ENCODE measurements around the gene EID3. TPM values are rescaled to one million over a fixed set of nuclear protein-coding genes. Genes with fewer than 3 reads are reported as not detected.
A peak's percentile ranks its signal among the peaks of the same experiment; 100 is the strongest.

Gene EID3
- total RNA-seq, 1 experiment from 2014 or later: 3.2 TPM

DNA sequence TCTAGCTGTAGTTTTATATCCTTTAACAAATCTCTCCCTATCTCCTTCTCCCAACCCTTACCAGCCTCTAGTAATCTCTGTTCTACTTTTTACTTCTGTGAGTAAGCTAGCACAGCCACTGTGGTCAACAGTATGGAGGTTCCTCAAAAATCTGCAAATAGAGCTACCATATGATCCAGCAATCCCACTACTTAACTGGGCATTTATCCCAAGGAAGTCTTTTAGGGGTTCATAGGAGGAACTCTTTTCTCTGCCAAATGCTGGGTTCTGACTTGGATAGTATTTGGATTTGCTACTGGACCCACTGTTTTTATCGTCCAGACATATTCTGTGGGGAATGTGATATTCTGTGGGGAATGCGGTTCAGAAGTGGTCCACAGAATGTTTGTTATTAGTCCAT, 41.1 kb downstream of the EID3 start (continued):
- TF ChIP-seq, protein P1, sequence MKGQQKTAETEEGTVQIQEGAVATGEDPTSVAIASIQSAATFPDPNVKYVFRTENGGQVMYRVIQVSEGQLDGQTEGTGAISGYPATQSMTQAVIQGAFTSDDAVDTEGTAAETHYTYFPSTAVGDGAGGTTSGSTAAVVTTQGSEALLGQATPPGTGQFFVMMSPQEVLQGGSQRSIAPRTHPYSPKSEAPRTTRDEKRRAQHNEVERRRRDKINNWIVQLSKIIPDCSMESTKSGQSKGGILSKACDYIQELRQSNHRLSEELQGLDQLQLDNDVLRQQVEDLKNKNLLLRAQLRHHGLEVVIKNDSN (CRISPR knock-in tag; IDR thresholded peaks at IDR 0.05): no peak
- TF ChIP-seq ELF4 (CRISPR knock-in tag; IDR thresholded peaks at IDR 0.05; ENCODE audit: low read depth) (no peak), ETV6 (CRISPR knock-in tag; IDR thresholded peaks at IDR 0.05) (no peak), EMX1 (CRISPR knock-in tag; IDR thresholded peaks at IDR 0.05) (no peak), MYBL2 (CRISPR knock-in tag; IDR thresholded peaks at IDR 0.05) (no peak)
- TF ChIP-seq, protein P2, sequence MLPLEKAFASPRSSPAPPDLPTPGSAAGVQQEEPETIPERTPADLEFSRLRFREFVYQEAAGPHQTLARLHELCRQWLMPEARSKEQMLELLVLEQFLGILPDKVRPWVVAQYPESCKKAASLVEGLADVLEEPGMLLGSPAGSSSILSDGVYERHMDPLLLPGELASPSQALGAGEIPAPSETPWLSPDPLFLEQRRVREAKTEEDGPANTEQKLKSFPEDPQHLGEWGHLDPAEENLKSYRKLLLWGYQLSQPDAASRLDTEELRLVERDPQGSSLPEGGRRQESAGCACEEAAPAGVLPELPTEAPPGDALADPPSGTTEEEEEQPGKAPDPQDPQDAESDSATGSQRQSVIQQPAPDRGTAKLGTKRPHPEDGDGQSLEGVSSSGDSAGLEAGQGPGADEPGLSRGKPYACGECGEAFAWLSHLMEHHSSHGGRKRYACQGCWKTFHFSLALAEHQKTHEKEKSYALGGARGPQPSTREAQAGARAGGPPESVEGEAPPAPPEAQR (CRISPR knock-in tag; IDR thresholded peaks at IDR 0.05): no peak

DNA sequence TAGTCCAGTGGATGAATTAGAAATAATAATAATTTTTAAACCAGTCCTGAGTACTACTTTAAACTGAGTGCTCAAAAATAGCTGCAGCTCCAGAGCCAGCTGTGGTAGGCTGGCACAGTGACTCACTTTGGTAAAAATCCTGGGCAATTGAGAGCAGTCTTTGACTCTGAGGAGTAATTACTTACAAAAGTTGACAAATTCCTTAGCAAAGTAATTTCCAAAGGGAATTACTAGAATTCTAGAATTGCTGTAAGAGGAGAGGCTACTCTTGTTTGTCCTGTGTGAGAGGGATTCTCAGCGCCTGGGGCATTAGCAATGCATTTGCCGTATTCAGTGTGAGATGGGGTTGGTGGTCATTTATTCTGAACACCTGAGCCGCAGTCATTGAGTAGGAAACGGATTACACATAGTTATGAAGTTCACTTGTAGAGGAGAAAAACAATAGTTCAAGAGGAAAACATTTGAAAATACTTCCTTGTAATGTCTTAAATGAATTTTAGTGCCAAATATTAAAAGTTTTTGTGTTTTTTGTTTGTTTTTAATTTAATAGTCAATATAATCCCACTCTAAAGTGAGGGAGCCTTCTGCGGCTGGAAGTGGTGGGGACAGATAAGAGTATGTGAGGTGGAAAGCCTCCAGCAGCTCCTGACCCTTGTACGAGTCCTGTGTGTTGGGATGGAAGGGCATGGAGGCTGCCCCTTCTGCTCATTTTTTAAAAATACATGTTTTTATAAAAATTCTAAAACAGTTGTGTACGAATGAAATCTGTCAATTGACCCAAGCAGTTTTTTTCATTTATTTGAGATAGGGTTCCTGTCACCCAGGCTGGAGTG, 41.9 kb downstream of the EID3 start:
- TF ChIP-seq FOXJ3 (CRISPR knock-in tag; IDR thresholded peaks at IDR 0.05; ENCODE audit: borderline replicate concordance) (no peak), CREB1 (CRISPR knock-in tag; IDR thresholded peaks at IDR 0.05) (no peak), NR2C2 (CRISPR knock-in tag; IDR thresholded peaks at IDR 0.05) (no peak), ZNF423 (CRISPR knock-in tag; IDR thresholded peaks at IDR 0.05) (no peak), ZNF219 (CRISPR knock-in tag; IDR thresholded peaks at IDR 0.05; ENCODE audit: borderline replicate concordance) (no peak), TEAD4 (CRISPR knock-in tag; IDR thresholded peaks at IDR 0.05) (no peak)
- TF ChIP-seq, protein P3, sequence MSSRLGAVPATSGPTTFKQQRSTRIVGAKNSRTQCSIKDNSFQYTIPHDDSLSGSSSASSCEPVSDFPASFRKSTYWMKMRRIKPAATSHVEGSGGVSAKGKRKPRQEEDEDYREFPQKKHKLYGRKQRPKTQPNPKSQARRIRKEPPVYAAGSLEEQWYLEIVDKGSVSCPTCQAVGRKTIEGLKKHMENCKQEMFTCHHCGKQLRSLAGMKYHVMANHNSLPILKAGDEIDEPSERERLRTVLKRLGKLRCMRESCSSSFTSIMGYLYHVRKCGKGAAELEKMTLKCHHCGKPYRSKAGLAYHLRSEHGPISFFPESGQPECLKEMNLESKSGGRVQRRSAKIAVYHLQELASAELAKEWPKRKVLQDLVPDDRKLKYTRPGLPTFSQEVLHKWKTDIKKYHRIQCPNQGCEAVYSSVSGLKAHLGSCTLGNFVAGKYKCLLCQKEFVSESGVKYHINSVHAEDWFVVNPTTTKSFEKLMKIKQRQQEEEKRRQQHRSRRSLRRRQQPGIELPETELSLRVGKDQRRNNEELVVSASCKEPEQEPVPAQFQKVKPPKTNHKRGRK (CRISPR knock-in tag; IDR thresholded peaks at IDR 0.05; ENCODE audit: borderline replicate concordance): no peak
- TF ChIP-seq, protein P4, sequence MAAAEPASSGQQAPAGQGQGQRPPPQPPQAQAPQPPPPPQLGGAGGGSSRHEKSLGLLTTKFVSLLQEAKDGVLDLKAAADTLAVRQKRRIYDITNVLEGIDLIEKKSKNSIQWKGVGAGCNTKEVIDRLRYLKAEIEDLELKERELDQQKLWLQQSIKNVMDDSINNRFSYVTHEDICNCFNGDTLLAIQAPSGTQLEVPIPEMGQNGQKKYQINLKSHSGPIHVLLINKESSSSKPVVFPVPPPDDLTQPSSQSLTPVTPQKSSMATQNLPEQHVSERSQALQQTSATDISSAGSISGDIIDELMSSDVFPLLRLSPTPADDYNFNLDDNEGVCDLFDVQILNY (CRISPR knock-in tag; IDR thresholded peaks at IDR 0.05): no peak
- TF ChIP-seq, protein P5, sequence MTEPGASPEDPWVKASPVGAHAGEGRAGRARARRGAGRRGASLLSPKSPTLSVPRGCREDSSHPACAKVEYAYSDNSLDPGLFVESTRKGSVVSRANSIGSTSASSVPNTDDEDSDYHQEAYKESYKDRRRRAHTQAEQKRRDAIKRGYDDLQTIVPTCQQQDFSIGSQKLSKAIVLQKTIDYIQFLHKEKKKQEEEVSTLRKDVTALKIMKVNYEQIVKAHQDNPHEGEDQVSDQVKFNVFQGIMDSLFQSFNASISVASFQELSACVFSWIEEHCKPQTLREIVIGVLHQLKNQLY (CRISPR knock-in tag; IDR thresholded peaks at IDR 0.05): no peak
- TF ChIP-seq, protein P6, sequence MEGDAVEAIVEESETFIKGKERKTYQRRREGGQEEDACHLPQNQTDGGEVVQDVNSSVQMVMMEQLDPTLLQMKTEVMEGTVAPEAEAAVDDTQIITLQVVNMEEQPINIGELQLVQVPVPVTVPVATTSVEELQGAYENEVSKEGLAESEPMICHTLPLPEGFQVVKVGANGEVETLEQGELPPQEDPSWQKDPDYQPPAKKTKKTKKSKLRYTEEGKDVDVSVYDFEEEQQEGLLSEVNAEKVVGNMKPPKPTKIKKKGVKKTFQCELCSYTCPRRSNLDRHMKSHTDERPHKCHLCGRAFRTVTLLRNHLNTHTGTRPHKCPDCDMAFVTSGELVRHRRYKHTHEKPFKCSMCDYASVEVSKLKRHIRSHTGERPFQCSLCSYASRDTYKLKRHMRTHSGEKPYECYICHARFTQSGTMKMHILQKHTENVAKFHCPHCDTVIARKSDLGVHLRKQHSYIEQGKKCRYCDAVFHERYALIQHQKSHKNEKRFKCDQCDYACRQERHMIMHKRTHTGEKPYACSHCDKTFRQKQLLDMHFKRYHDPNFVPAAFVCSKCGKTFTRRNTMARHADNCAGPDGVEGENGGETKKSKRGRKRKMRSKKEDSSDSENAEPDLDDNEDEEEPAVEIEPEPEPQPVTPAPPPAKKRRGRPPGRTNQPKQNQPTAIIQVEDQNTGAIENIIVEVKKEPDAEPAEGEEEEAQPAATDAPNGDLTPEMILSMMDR (IDR thresholded peaks at IDR 0.05): no peak
- TF ChIP-seq, protein P7, sequence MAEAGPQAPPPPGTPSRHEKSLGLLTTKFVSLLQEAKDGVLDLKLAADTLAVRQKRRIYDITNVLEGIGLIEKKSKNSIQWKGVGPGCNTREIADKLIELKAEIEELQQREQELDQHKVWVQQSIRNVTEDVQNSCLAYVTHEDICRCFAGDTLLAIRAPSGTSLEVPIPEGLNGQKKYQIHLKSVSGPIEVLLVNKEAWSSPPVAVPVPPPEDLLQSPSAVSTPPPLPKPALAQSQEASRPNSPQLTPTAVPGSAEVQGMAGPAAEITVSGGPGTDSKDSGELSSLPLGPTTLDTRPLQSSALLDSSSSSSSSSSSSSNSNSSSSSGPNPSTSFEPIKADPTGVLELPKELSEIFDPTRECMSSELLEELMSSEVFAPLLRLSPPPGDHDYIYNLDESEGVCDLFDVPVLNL (CRISPR knock-in tag; IDR thresholded peaks at IDR 0.05; ENCODE audit: borderline replicate concordance, low read depth): no peak
- TF ChIP-seq, protein P8, sequence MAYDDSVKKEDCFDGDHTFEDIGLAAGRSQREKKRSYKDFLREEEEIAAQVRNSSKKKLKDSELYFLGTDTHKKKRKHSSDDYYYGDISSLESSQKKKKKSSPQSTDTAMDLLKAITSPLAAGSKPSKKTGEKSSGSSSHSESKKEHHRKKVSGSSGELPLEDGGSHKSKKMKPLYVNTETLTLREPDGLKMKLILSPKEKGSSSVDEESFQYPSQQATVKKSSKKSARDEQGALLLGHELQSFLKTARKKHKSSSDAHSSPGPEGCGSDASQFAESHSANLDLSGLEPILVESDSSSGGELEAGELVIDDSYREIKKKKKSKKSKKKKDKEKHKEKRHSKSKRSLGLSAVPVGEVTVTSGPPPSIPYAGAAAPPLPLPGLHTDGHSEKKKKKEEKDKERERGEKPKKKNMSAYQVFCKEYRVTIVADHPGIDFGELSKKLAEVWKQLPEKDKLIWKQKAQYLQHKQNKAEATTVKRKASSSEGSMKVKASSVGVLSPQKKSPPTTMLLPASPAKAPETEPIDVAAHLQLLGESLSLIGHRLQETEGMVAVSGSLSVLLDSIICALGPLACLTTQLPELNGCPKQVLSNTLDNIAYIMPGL (CRISPR knock-in tag; IDR thresholded peaks at IDR 0.05): no peak
- Mint-ChIP-seq H3K36me3 (peaks cover 41% of the 10 kb centered on the region), H3K4me1 (peaks cover 8% of the 10 kb centered on the region), H3K4me3 (no peak overlapping the region), H3K27ac (peak overlapping the region; percentile 92), H3K9me3 (no peaks in the 10 kb centered on the region), H3K27me3 (ENCODE audit: low read depth) (no peaks in the 10 kb centered on the region)
- ATAC-seq: no peak
- no peak for DNase-seq (ENCODE audit: low spot score)
- CTCF ChIA-PET: interaction anchor here (1.2 kb wide), 1 partner anchor 36 kb away, joined by 3 read pairs; no protein-coding TSS in a partner anchor
- POLR2A ChIA-PET: no interaction called here

Data from WTC11 (cell line).